ENCODE measurements around the gene PCSK2.
"Not testable (repeated sequence)": the region's sequence is repeated elsewhere in the genome, so short reads cannot be mapped to it uniquely, and the experiment has no call there.

PCSK2 gene

GRCh38 chr20:17226410-17227218 is at the start of gene PCSK2:
TSS of gene PCSK2 (plus strand) at chr20:17227040. CDS start at chr20:17227306, 266 bp downstream.
- DNase-seq (ENCODE audit: low spot score): no peak

- DNase-seq (ENCODE audit: low spot score): no peak
Measured at GRCh38 chr20:17177341-17177740, 49.5 kb upstream of the PCSK2 start.

- DNase-seq (ENCODE audit: low spot score): no peak
Measured at GRCh38 chr20:17179840-17180239, 47.0 kb upstream of the PCSK2 start.

GRCh38 chr20:17189976-17190695 is 36.7 kb upstream of the PCSK2 start:
- no peak for DNase-seq (ENCODE audit: low spot score)

- no peak for DNase-seq (ENCODE audit: low spot score)
Measured at GRCh38 chr20:17197041-17197440, 29.8 kb upstream of the PCSK2 start.

- DNase-seq (ENCODE audit: low spot score): no peak
Measured at GRCh38 chr20:17202030-17202429, 24.8 kb upstream of the PCSK2 start.

- DNase-seq (ENCODE audit: low spot score): no peak
Measured at GRCh38 chr20:17202673-17203072, 24.2 kb upstream of the PCSK2 start.

- DNase-seq (ENCODE audit: low spot score): no peak
Measured at GRCh38 chr20:17205084-17205813, 21.6 kb upstream of the PCSK2 start.

GRCh38 chr20:17210387-17210786 is 16.5 kb upstream of the PCSK2 start:
- DNase-seq (ENCODE audit: low spot score): no peak

- DNase-seq (ENCODE audit: low spot score): no peak
Measured at GRCh38 chr20:17210983-17211382, 15.9 kb upstream of the PCSK2 start.

GRCh38 chr20:17215167-17215566 is 11.7 kb upstream of the PCSK2 start:
- no peak for DNase-seq (ENCODE audit: low spot score)

- not testable (repeated sequence) for DNase-seq (ENCODE audit: low spot score)
Measured at GRCh38 chr20:17219856-17220255, 7.0 kb upstream of the PCSK2 start.

GRCh38 chr20:17223553-17223952 is 3.3 kb upstream of the PCSK2 start:
- no peak for DNase-seq (ENCODE audit: low spot score)

GRCh38 chr20:17225851-17226409 is 910 bp upstream of the PCSK2 start:
- no peak for DNase-seq (ENCODE audit: low spot score)

GRCh38 chr20:17227219-17227575 is 357 bp downstream of the PCSK2 start:
- no peak for DNase-seq (ENCODE audit: low spot score)

GRCh38 chr20:17227669-17228623 is 1.1 kb downstream of the PCSK2 start:
- DNase-seq (ENCODE audit: low spot score): no peak

- no peak for DNase-seq (ENCODE audit: low spot score)
Measured at GRCh38 chr20:17228624-17229061, 1.8 kb downstream of the PCSK2 start.

GRCh38 chr20:17229256-17229655 is 2.4 kb downstream of the PCSK2 start:
- no peak for DNase-seq (ENCODE audit: low spot score)

GRCh38 chr20:17233626-17234025 is 6.8 kb downstream of the PCSK2 start:
- DNase-seq (ENCODE audit: low spot score): no peak

GRCh38 chr20:17236766-17237165 is 9.9 kb downstream of the PCSK2 start:
- DNase-seq (ENCODE audit: low spot score): no peak

- no peak for DNase-seq (ENCODE audit: low spot score)
Measured at GRCh38 chr20:17248224-17248623, 21.4 kb downstream of the PCSK2 start.

Data from hematopoietic multipotent progenitor cell treated with erythropoietin and hydrocortisone succinate and interleukin-3 and kit ligand, for 15 days (in vitro differentiated cells).